GM18909 (cell line): ENCODE data around the gene MMS19.
A peak's percentile ranks its signal among the peaks of the same experiment; 100 is the strongest.
"Not testable (repeated sequence)": the region's sequence is repeated elsewhere in the genome, so short reads cannot be mapped to it uniquely, and the experiment has no call there.

Experiments used
- ATAC-seq: cut with Tn5 transposase; IDR thresholded peaks from one replicate; pipeline ENCODE4 v1.9.1; 2021; ENCODE audit warnings: mild to moderate bottlenecking; ENCODE audit not compliant: unreplicated experiment, poor library complexity

MMS19 gene

DNA sequence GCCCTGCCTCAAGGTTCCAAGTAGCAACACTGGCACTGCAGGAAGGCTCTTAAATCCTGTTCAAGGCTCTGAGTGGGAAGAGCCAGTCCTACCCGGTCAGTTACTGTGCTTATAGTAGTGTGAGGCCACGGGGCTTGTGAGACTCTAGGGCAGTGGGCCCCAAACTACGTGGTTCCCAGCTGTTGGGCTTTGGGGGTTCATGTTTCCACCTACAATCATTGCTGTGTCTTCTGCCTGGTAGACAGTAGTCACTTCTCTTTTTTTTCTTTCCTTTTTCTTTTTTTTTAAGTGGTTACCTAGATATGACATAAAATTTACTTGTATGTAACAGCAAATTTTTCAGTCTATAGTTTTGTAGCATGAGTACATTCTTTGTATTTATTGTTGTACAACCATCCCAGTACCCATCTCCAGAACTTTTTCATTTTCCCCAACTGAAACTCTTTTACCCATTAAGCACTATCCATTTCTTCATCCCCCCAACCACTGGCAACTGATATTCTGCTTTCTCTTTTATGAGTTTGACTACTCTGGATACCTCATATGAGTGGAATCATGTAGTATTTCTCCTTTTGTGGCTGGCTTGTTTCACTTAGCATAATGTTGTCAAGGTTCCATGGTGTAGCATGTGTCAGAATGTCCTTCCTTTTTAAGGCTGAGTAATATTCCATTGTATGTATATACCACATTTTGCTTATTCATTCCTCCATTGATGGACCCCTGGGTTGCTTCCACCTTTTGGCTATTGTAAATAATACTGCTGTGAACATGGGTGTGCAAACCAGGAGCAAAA lies 8.2 kb upstream of the MMS19 start:
- ATAC-seq = no peak

DNA sequence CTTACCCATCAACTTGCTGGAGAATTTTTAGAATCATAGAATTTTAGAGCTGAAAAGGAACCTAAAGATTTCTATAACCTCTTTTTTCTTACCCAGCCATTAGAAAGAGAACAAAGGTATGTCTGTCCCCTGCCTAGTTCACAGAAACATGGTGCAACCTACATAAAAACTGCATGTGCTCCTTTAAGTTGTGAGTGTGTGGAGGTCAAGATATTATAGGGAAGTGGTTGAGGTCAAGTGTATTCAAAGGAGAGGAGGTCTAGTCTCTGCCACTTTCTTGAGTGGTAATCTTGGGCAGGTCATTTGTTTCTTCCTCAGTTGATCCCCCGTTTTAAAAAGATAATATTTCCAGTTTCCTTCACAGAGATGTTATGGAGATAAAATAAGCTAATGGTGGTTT lies 6.9 kb upstream of the MMS19 start:
- no peak for ATAC-seq

DNA sequence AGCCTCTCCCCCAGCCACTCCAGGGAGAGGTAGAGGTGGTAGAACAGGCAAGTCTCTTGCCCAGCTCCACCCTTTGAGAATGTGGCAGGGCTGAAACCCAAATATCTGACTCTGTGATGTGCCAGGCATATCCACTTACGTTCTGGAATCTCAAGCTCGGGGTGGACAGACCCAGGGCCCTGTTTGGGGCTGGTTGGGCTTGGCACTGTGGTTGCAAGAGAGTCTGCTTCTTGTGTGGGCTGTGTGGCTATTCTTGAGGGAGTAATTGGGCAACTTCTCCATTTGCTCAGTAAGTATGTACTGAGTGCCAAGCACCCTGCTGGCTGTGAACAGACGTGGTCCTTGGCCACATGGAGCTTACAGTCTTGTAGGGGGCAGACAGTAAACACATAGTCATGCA lies 5.2 kb upstream of the MMS19 start:
- ATAC-seq = no peak

DNA sequence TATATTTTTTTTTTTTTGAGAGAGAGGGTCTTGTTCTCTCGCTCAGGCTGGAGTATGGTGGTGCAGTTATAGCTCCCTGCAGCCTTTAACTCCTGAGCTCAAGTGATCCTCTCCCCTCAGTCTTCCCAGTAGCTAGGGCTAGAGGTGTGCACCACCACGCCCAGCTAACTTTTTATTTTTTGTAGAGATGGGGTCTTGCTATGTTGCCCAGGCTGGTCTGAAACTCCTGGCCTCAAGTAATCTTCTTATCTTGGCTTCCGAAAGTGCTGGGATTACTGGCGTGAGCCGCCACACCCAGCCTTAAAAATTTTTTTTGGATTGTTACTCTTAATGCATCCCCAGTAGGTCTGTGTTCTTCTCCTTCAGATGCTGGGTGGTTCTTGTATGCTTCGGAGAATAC lies 4.7 kb upstream of the MMS19 start:
- no peak for ATAC-seq

DNA sequence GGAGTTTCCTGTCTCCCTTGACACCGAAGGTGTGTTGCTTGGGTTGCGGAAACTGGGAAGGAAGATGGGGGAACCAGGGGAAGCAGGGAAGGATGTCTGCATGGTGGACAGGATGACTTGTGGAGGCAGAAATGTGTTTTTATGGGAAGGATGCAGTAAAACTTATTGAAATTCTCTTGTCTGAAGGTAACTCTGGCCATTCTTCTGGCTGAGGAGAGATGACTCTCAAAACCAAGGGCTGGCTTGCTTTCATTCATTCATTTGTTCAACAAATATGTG lies 2.0 kb upstream of the MMS19 start:
- no peak for ATAC-seq

DNA sequence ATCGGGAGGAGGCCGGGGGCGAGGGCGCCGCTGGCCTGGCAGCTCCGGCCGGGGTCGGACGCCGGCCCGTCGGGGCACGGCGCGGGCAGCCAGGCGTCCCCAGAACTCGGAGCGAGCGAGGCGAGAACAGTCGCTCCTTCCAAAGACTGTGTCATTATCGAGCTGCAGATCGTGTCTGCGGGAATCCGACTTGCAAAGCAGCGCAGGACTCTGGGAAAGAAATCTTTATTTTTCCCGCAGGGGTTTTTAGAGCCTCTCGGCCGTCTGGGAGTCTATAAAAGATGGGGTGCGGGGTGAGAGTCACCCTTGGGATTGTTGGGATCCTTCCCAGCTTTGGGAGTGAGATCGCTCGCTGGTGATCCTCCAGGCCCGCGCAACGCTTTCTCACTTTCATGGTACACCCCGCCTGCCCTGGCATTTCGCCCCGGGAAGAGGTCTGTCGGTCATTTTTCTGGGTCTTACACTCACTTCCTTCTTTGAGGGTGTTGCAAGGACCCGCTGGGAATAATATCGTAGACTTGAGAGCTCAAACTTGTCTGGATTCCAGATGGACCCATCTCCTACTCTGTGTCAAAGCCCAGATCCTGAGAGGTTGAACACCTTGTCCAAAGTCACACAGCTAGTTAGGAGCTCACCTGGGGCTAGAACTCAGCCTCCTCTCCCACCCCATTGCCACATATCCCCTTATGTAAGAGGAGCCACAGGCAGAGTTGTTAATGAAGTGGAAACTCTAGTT lies 1.5 kb upstream of the MMS19 start:
- ATAC-seq = no peak

DNA sequence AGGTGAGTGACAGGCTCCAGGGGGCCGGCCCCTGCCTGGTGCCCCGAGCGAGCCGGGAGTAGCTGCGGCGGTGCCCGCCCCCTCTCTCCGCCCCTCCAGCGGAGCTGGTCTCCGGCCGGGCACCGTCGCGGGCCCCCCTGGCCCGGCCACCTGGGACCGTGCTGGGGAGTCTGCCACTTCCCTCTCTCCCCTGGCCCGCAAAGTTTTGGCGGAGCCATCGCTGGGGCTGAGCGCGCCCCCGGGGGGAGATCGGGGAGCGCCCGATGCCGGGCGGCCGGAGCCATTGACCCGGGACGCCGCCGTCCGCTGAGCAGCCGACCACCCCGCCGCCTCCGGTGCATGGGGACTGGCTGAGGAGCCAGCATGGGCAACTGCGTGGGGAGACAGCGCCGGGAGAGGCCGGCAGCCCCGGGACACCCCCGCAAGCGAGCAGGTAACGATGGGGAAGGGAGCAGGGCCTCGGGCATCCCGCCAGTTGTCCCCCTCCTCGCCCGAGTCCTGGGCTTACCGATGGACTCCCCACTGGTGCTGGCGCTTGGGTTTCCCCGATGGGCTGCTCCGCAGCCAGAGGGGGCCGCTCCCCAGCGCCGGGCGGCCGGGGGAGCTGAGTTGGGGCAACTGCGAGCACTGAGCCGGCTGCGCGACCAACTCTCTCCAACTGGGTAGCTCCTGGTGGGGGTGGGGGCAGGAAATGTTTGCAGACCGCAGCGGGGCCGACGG lies 779 bp upstream of the MMS19 start, which contains the start of gene UBTD1:
Gene UBTD1, plus strand, starts transcription at position 84 of the 720 bp plus-strand sequence. Its CDS starts 280 bp downstream, at position 364.
- ATAC-seq = no peak

DNA sequence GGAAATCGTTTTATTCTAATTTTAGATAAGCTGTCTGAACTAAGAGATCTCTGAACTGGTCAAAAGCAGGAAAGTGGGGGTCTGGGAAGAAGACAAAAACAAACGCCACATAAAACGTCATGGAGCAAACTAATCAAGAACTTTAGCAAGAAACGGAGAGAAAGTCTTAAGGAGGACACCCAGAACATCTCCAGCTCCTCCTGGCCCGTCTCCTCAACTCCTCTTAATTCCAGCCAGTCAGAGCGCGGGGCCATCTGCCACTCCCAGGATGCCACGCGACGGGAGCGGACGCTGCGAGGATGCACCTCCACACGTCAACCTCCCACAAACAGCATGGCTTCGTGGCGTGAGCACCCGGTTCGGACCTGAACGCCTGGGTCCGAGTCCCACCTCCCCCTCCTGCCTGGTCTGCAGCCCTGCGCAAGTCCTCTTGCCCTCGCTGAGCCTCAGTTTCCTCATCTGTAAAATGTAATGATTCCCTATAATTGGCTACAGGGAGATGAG lies 598 bp downstream of the MMS19 start:
- ATAC-seq = peak; percentile 29

DNA sequence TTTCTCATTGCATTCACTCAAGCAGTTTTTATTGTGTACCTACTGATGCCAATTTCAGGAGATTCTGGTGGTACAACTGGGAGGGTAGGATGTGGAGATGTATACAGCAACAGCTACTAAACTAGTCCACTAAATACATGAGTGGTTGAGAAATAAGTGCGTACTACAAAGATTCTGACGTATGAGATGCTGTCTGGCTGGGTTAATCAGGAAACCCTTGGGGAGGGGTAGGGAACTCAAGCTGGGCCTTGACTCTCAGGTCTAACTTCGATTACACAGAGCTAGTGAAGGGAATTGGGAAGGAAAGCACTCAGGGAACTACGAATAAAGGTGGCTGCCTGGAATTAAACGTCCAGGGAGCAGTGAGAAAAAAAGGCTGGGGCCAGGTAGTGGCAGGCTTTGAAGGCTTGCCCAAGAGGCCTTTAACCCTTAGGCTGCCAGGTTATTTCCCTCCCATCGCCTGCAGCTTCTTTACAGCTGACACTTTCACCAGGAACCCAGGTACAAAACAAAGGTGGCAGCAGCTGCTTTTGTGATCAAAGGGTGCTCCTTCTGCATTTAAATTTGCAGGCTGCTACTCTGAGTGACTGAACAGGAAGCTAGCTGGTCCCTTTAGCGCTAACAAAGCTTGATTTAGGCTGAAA lies 3.2 kb downstream of the MMS19 start:
- ATAC-seq = no peak

DNA sequence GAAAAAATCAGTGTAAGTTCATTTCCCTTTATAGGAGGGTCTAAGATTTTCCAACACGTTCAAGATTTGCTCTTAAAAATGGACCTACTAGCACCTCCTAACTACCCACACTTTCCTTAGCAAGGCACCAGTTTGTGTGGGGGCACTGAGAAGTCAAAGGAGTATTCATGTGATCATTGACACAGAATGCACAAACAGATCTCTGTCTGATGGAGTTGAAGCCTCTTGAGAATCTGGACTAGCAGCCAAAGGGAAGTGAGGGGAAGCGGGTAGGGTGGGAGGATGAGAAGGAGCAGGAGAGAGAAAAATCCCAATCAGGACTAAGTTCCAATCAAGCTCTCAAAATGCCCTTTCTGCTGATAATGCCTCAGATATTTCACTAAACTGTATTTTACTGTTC lies 4.1 kb downstream of the MMS19 start:
- no peak for ATAC-seq

DNA sequence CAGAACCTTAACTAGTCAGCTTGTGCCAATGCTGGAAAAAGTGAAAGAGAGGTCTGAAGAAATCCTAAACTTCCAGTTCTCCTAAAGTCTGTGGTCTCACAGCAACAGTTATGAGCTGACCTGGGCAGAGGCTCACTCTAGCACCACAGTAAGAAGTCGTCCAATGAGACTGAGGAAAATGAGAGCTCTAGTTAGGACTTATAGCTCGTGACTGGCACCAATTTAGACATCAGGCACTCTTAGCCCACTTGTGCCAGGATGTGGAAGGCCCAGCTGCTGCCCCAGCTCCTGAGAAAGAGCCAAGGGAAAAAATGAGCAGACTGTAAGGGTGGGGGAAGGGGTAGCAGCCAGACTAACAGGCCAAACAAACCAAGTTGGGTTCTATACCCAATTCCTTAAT lies 7.6 kb downstream of the MMS19 start:
- no peak for ATAC-seq

DNA sequence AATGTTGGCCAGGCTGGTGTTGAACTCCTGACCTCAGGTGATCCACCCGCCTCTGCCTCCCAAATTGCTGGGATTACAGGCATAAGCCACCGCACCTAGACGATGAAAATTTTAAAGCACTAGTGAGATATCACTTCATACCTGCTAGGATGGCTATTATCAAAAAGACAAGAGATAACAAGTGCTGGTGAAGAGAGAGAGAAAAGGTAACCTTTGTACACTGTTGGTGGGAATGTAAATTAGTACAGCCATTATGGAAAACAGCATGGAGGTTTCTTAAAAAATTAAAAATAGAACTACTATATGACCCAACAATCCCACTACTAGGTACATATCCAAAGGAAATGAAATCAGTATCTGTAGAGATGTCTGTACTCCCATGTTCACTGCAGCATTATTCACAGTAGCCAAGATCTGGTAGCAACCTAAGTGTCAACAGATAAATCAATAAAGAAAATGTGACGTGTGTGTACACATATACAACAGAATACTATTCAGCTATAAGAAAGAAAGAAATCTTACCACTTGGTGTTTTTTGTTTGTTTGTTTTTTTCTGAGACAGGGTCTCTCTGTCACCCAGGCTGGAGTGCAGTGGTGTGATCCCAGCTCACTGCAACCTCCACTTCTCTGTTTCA lies 12.5 kb downstream of the MMS19 start:
- ATAC-seq = no peak

DNA sequence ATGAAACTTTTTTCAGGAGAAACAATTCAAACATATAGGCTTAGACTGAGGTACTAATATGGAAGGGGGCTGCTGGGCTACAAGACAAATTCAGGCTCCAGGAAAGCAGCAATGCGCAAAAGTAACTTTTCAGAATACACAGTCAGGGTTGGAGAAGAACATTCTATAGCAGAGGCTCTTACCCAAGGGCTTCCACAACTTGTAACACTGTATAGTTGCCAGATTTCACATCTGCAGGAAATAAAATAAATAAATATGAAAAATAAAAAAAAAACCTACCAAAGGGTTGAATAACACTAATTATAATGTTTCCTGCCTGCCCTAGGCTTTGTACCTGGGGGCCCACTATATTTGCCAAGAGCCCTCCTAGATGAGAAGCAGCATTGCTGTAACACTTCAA lies 14.3 kb downstream of the MMS19 start:
- ATAC-seq = no peak

DNA sequence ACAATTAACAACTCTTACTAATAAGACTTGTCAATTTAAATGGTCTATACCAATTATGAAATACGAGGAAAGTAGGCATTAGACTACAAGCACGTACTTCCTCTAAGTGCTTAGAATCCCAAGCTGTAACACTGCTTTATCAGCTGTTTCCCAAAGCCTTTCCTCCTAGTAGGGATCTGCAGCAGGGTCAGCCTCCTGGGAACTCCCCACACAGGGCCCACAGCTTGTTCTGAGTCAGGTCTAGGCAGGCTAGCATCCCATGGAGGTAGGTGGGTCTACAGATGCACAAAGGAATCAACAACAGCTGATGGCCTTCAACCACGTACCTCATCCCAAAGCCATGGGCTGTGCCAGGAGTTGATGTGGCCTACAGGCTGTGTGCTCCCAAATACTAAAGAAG lies 14.7 kb downstream of the MMS19 start:
- ATAC-seq = no peak

DNA sequence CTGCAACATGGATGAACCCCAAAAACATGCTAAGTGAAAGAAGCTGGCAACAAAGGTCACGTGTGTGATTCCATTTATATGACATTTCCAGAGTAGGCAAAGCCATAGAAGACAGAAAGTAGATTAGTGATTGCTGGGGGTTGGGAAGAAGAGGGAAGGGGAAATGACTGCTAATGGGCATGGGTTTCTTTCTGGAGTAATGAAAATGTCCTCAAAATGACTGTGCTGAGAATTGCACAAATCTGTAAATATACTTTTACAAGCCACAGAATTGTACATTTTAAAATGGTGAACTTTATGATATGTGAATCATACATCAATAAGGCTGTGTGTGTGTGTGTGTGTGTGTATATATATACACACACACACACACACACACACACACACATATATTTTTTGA lies 15.8 kb downstream of the MMS19 start:
- ATAC-seq = no peak

DNA sequence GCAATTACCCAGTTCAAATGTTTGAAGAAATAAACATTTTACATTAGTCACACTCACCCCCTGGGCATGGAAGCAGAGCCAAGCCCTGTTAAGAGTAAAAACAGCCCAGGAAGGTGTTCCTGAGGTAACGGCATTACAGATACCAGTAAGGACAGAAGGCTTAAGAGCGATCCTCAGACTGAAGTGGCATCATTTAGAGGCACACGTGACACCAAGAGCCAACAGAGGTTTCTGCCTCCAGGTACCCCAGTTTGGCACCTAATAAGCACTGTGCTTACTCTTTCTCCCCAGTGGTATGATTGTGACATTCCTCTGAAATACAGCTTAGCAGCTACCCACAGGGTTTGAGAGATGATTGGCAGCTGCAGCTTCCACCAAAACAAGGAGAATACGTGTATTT lies 17.2 kb downstream of the MMS19 start:
- ATAC-seq = no peak

DNA sequence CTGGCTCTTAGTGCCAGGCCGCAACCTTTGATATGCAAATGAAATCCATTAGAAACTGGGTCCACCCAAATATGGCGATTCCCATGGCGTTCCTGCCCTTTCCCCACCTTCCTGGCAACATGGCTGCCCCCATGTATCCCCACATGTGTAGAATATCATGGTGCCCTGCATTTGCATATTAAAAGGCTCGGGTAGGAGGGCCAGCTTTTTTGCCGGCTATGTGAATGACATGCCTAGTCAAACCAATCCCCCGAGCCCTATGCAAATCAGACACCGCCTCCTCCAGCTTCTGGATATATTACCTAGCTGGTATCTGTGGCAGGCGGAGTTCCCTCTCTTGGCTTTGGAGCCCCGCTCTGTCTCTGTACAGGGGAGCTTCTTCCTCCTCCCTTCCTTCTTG lies 18.3 kb downstream of the MMS19 start:
- ATAC-seq = no peak

DNA sequence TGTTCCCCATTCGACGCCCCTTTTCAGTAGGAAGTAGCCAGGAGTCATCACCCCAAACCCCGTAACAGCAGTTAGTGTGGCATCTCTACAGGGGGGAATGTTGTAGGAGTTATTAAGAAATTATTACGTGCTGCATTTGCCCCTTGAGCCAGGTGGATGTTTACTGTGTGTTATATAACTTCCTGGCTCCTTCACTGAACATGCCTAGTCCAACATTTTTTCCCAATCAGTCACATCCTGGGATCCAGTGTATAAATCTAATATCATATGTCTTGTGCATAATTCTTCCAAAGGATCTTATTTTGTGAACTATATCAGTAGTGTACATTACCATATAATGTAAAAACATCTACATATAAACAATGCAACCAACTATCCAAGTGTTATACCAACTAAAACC lies 18.8 kb downstream of the MMS19 start:
- not testable (repeated sequence) for ATAC-seq

DNA sequence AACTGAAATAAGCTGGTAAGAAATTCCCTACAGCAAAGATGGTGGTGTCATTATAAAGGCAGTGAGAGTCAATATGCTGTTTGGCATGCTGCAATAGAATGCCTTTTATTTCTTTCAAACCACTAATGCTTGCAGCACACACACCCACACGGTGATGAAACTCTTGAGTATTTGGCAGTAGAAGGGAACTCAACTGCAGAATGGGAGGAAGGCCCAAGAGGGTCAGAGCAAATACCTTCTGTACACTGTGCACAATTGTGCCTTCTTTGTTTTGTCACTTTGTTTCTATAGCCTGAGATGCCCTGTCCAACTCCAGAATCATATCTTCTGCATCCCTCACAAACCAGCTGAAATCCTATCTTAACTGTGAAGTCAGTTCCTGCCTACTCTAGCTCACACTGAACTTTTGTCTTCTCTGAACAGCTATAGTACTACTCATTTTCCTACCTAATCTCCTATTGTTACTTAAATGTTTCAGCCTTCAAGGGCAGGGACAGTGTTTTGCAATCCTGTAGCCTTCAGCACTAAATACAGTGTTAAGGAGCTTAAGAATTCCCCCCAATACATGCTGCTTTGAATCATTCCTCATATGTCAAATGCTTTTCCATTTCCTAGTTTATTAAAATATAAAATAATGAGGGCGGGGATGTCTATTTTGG lies 22.2 kb downstream of the MMS19 start:
- ATAC-seq = no peak

DNA sequence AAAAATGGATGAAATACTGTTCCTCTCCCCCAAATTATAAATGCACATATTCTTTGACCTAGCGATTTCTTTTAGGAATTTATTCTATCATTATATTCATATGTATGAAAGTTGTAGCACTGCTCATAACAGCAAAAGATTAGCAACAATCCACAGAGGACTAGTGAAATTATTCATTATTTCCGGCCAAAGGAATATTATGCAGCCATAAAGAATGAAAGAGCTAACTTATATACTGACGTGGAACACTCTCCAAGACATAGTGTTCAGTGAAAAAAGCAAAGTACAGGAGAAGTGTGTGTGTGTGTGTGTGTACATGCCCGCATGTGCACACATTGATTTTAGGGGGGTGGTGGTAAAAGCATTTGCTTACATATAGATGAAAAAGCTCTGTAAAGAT lies 23.3 kb downstream of the MMS19 start:
- no peak for ATAC-seq
